ENCODE measurements around the gene LUC7L.
"Not testable (repeated sequence)": the region's sequence is repeated elsewhere in the genome, so short reads cannot be mapped to it uniquely, and the experiment has no call there.

Gene LUC7L

GRCh38 chr16:164134-164823 lies 65.0 kb downstream of the LUC7L start:
- not testable (repeated sequence) for DNase-seq

DNA sequence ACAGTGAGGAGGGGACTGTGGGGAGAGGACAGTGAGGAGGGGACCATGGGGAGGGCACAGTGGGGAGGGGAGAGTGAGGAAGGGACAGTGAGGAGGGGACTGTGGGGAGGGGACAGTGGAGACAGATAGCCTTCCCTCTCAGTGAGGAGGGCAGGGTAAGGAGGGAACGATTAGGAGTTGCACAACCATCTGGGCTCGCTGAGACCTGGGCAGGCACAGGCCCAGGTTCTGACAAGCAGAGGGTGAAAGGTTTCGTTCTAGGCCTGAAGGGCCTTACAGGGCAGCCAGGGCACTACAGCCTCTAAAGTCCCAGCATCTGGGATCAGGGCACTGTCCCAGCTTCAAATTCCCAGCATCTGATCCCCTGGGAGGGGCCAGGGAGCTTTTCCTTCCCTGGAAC lies 65.6 kb downstream of the LUC7L start:
- DNase-seq: not testable (repeated sequence)

- DNase-seq: not testable (repeated sequence)
Measured at GRCh38 chr16:163139-163538, 66.1 kb downstream of the LUC7L start.

- no peak for DNase-seq
Measured at GRCh38 chr16:162271-162991, 66.8 kb downstream of the LUC7L start.

GRCh38 chr16:160691-161190 lies 68.5 kb downstream of the LUC7L start:
- DNase-seq: no peak

DNA sequence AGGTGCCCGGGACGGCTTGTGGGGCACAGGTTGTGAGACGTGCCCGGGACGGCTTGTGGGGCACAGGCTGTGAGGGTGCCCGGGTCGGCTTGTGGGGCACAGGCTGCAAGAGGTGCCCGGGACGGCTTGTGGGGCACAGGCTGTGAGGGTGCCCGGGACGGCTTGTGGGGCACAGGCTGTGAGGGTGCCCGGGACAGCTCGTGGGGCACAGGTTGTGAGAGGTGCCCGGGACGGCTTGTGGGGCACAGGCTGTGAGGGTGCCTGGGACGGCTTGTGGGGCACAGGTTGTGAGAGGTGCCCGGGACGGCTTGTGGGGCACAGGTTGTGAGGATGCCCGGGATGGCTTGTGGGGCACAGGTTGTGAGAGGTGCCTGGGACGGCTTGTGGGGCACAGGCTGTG lies 69.0 kb downstream of the LUC7L start:
- not testable (repeated sequence) for DNase-seq

DNA sequence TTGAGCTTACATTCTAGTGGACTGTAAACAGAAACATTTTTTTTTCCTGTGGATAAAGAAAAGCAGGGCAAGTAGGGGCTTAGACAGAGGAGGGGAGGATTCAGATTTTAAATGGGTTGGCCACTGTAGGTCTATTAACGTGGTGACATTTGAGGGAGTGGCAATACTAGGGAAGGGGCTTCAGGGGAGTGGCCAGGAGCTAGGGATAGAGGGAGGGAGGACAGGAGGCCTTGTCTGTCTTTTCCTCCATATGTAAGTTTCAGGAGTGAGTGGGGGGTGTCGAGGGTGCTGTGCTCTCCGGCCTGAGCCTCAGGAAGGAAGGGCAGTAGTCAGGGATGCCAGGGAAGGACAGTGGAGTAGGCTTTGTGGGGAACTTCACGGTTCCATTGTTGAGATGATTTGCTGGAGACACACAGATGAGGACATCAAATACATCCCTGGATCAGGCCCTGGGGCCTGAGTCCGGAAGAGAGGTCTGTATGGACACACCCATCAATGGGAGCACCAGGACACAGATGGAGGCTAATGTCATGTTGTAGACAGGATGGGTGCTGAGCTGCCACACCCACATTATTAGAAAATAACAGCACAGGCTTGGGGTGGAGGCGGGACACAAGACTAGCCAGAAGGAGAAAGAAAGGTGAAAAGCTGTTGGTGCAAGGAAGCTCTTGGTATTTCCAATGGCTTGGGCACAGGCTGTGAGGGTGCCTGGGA lies 70.0 kb downstream of the LUC7L start:
- DNase-seq: no peak

DNA sequence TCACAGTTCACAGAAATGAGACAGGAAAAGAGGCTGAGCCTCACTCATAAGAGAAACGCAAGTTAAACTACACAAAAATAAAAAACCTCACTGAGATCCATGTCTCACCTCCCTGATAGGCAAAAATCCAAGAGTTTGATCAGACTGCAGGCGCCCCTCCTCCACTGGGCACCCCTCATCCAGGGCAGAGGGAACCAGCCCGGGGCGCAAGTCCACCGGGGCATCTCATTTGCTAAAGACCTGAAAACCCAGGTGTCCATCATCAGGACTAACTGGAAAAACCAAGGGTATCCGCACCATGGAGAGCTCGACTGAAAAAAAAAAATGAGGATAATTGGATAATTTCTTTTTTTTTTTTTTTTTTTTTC lies 74.2 kb downstream of the LUC7L start:
- DNase-seq: no peak

GRCh38 chr16:154217-155030 lies 74.8 kb downstream of the LUC7L start:
- DNase-seq: peak in 1 of 2 experiments; percentile 19

DNA sequence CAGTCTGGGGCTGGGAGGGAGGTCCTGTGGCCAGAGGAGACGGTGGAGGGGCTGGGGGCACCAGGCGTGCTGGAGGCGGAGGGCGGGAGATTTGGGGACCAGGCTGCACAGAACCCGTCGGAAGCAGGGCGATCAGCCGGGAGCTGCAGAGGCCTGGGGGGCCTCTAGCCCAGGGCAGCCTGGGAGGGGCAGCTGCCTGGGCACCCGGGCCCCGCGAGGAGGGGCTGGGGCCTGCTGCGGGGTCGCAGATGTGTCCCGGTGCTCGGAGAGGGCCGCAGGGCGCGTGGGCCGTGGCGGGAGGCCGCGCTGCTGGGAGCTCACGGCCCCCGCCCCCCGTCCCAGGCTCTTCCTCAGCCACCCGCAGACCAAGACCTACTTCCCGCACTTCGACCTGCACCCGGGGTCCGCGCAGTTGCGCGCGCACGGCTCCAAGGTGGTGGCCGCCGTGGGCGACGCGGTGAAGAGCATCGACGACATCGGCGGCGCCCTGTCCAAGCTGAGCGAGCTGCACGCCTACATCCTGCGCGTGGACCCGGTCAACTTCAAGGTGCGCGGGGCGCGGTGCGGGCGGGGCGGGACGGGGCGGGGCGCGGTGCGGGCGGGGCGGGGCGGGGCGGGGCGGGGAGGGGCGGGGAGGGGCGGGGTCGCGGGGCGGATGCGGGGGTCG lies 75.6 kb downstream of the LUC7L start:
- not testable (repeated sequence) for DNase-seq

DNA sequence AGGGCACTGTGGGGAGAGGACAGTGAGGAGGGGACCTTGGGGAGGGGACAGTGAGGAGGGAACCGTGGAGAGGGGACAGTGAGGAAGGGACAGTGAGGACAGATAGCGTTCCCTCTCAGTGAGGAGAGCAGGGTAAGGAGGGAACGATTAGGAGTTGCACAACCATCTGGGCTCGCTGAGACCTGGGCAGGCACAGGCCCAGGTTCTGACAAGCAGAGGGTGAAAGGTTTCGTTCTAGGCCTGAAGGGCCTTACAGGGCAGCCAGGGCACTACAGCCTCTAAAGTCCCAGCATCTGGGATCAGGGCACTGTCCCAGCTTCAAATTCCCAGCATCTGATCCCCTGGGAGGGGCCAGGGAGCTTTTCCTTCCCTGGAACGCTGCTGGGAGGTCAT lies 76.1 kb downstream of the LUC7L start:
- DNase-seq: not testable (repeated sequence)

DNA sequence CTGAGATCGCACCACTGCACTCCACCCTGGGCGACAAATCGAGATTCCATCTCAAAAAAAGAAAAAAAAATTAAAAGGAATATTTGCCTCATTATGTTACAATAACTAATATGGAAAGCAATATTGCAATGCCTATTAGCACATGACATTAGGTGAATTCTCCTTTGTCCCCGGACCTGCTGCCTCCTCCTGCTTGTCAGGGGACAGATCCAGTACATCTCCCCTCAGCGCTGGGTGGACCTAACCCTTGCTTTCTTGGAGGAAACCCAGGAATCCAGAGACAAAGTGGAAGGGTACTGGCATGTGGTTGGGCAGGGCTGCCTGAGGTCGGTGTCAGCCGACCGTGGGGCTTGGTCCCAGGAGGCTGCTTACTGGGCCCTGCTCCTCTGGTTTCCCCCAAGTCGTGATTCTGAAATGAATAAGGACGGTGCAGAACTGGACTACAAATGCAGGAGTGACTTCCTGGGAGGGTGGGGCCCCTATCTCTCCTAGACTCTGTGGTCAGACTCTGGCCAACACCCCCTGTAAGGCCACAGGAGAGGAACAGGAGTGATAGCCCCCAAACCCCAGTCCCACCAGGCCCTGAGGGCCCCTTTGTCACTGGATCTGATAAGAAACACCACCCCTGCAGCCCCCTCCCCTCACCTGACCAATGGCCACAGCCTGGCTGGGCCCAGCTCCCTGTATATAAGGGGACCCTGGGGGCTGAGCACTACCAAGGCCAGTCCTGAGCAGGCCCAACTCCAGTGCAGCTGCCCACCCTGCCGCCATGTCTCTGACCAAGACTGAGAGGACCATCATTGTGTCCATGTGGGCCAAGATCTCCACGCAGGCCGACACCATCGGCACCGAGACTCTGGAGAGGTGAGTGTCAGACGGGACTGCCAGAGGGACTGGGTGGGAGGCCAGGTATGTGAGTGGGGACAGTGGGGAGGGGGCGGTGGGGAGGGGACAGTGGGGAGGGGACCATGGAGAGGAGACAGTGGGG lies 76.8 kb downstream of the LUC7L start, which contains the start of gene HBZ:
Gene HBZ, plus strand, starts transcription at position 504 of the 988 bp plus-strand sequence. Its CDS starts 266 bp downstream, at position 770.
- DNase-seq: no peak

DNA sequence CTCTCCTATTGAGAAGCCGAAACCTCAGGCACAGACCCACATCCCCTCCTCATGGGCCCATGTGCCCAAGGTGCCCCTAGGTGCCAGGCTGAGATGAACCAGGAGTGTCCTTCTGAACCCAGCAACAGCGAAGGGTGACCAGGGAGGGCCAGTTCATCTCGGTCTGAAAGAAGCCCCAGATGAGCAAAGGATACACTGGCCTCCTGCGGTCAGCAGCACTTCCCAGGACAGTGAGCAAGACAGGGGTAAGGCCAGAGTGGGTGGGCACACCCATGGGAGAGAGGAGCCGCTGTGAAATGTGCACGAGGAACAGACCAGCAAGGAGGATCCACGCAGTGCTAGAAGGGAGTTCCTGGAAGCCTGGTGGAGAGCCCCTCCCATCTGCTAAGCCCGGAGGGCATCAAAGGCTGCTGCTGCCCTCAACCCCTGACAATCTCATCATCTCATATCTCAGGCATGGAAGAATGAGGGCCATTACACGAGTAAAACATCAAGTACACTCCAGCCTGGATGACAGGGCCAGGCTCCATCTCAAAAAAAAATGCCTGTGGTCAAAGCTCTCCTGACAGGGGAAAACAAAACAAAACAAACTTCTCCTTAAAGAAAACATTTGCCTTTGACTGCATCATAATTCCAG lies 80.1 kb downstream of the LUC7L start:
- DNase-seq: no peak

- DNase-seq: no peak
Measured at GRCh38 chr16:146646-147045, 82.6 kb downstream of the LUC7L start.

- no peak for DNase-seq
Measured at GRCh38 chr16:144797-145252, 84.4 kb downstream of the LUC7L start.

- no peak for DNase-seq
Measured at GRCh38 chr16:143456-143855, 85.8 kb downstream of the LUC7L start.

DNA sequence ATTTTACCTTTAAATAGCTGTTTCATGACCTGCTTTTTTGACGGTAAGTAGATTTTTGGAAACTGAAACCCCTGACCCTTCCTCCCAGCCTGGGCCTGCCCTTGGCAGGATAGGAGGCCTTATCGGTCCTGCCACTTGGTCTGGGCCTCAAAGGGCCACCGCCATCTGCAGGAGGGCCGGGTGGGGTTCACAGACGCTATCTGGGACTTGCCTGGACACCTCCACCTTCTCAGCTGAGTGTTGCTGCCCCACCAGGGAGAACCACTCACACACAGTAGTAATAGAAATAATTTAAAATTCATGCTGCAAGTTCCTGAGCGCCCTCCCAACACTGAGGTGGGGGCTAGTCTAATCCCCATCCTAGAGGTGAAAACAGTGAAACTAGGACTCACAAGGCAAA lies 86.2 kb downstream of the LUC7L start:
- DNase-seq: no peak

DNA sequence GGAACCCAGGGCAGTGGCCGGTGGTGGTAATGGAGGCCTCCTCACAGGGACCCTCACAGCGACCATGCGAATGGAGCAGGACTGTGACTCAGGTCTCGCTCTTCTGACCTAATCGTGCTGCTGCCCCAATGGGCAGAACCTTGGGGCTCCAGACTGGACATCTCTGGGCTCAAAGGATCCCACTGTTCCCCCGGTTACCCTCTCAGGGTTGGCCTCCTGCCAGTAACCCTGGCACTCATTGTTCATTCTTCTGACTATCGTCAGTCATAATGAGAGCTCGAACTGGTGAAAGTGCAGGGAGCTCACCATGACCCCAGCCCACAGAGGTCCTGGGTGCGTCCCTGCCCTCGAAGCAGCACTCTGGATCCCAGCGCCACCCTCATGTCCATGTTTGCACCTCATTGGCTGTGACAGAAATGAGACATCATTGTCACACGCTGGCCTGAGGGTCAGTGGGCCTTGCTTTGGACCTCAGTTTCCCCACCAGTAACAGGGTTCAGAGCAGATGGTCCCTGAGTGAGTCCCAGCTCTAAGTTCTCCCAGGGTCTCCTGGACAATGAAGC lies 86.8 kb downstream of the LUC7L start:
- DNase-seq: no peak

GRCh38 chr16:140175-140857 lies 88.9 kb downstream of the LUC7L start:
- no peak for DNase-seq
